Measurements from ENCODE around the gene CCR1. TPM values are rescaled to one million over a fixed set of nuclear protein-coding genes. Genes with fewer than 3 reads are reported as not detected.

The CCR1 gene
- polyA plus RNA-seq, 1 donor from 2014 or later: not detected

DNA sequence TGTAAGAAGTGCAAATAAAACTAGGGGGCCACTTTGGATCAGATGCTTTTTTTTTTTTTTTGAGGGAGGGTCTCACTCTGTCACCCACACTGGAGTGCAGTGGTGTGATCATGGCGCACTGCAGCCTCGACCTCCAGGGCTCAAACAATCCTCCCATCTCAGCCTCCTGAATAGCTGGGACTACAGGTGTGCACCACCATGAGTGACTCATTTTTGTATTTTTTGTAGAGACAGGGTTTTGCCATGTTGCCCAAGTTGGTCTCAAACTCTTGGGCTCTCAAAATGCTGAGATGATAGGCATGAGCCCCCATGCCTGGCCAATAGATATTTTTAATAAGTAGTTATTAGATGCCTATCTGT, 20.8 kb downstream of the CCR1 start:
- Histone ChIP-seq H3K9me3 (ENCODE audit: low read length) (no peaks in the 10 kb centered on the region), H3K9ac (ENCODE audit: low read length) (no peak overlapping the region), H3K36me3 (ENCODE audit: insufficient read depth, low read length) (no peaks in the 10 kb centered on the region), H3K9me2 (ENCODE audit: insufficient read depth, low read length) (no peaks in the 10 kb centered on the region), H3K79me2 (replicated peaks; ENCODE audit: insufficient read depth, low read length) (no peaks in the 10 kb centered on the region), H2AFZ (ENCODE audit: low read depth, low read length) (no peak overlapping the region), H3K27ac (ENCODE audit: low read length) (no peak overlapping the region), H4K20me1 (ENCODE audit: insufficient read depth) (no peaks in the 10 kb centered on the region), H3F3A (ENCODE audit: insufficient read depth, low read length, poor library complexity, severe bottlenecking) (no peaks in the 10 kb centered on the region), H3K4me2 (ENCODE audit: low read length) (no peak overlapping the region), H3K4me3 (ENCODE audit: low read length) (no peak overlapping the region), H3K27me3 (ENCODE audit: insufficient read depth, low read depth, low read length) (no peaks in the 10 kb centered on the region)
- TF ChIP-seq, protein P1, sequence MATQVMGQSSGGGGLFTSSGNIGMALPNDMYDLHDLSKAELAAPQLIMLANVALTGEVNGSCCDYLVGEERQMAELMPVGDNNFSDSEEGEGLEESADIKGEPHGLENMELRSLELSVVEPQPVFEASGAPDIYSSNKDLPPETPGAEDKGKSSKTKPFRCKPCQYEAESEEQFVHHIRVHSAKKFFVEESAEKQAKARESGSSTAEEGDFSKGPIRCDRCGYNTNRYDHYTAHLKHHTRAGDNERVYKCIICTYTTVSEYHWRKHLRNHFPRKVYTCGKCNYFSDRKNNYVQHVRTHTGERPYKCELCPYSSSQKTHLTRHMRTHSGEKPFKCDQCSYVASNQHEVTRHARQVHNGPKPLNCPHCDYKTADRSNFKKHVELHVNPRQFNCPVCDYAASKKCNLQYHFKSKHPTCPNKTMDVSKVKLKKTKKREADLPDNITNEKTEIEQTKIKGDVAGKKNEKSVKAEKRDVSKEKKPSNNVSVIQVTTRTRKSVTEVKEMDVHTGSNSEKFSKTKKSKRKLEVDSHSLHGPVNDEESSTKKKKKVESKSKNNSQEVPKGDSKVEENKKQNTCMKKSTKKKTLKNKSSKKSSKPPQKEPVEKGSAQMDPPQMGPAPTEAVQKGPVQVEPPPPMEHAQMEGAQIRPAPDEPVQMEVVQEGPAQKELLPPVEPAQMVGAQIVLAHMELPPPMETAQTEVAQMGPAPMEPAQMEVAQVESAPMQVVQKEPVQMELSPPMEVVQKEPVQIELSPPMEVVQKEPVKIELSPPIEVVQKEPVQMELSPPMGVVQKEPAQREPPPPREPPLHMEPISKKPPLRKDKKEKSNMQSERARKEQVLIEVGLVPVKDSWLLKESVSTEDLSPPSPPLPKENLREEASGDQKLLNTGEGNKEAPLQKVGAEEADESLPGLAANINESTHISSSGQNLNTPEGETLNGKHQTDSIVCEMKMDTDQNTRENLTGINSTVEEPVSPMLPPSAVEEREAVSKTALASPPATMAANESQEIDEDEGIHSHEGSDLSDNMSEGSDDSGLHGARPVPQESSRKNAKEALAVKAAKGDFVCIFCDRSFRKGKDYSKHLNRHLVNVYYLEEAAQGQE (IDR thresholded peaks at IDR 0.05; ENCODE audit: borderline replicate concordance): no peak
- no peak for TF ChIP-seq MXI1 (conservative IDR thresholded peaks at IDR 0.05; ENCODE audit: poor library complexity, severe bottlenecking)

DNA sequence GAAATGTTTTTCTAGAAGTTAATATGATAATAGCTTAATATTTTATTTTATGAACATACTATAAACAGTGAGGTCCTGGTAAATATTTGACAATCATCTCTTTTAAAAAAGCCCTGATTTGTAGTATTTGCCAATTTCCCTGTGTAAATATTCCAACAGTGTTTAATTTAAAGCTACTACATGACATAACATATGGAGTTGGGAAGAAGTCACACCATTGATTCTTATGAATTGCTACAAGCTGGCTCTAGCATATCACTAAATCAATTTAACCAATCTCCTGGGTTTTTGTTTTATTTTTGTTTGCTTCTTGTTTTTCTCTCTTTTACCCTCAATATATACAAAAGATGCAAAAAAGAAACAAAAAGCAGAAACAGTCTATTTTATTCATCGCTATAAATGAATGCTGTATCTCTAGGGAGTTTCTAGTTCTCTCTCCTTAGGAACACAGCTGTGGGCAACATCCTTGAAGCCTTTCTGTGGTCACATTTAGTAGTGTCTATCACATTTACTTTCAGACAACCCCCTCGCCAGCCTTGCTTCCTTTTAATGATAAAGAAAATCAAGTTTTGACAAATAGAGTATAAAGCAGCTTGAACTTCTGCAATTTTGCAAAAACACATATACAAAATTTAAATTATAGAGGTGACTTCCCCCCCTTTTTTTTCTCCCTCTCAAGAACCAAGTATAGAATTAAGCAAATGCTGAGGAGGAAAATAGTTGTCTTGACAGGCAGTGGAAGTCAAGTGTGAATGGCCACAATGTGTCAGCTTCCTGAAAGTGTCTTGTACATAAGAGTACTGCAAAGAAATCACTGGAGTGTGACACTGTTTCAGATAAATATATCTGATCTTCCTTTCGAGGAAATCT, 21.4 kb downstream of the CCR1 start:
- Histone ChIP-seq H3K79me2 (replicated peaks; ENCODE audit: insufficient read depth, low read length) (no peaks in the 10 kb centered on the region), H3F3A (ENCODE audit: insufficient read depth, low read length, poor library complexity, severe bottlenecking) (no peaks in the 10 kb centered on the region), H3K4me2 (ENCODE audit: low read length) (no peak overlapping the region), H3K36me3 (ENCODE audit: insufficient read depth, low read length) (no peaks in the 10 kb centered on the region), H2AFZ (ENCODE audit: low read depth, low read length) (no peak overlapping the region), H3K27me3 (ENCODE audit: insufficient read depth, low read depth, low read length) (no peaks in the 10 kb centered on the region), H4K20me1 (ENCODE audit: insufficient read depth) (no peaks in the 10 kb centered on the region), H3K4me3 (ENCODE audit: low read length) (no peak overlapping the region), H3K9me3 (ENCODE audit: low read length) (no peaks in the 10 kb centered on the region), H3K9ac (ENCODE audit: low read length) (no peak overlapping the region), H3K27ac (ENCODE audit: low read length) (no peak overlapping the region), H3K9me2 (ENCODE audit: insufficient read depth, low read length) (no peaks in the 10 kb centered on the region)
- no peak for TF ChIP-seq RAD21 (conservative IDR thresholded peaks at IDR 0.05)
- no peak for TF ChIP-seq POLR2AphosphoS5 (IDR thresholded peaks at IDR 0.05)
- TF ChIP-seq SMC3 (conservative IDR thresholded peaks at IDR 0.05; ENCODE audit: poor library complexity): no peak
- no peak for TF ChIP-seq EZH2 (IDR thresholded peaks at IDR 0.05; ENCODE audit: borderline replicate concordance, insufficient read depth, low read length, poor library complexity, severe bottlenecking)
- TF ChIP-seq, protein P2, sequence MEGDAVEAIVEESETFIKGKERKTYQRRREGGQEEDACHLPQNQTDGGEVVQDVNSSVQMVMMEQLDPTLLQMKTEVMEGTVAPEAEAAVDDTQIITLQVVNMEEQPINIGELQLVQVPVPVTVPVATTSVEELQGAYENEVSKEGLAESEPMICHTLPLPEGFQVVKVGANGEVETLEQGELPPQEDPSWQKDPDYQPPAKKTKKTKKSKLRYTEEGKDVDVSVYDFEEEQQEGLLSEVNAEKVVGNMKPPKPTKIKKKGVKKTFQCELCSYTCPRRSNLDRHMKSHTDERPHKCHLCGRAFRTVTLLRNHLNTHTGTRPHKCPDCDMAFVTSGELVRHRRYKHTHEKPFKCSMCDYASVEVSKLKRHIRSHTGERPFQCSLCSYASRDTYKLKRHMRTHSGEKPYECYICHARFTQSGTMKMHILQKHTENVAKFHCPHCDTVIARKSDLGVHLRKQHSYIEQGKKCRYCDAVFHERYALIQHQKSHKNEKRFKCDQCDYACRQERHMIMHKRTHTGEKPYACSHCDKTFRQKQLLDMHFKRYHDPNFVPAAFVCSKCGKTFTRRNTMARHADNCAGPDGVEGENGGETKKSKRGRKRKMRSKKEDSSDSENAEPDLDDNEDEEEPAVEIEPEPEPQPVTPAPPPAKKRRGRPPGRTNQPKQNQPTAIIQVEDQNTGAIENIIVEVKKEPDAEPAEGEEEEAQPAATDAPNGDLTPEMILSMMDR (IDR thresholded peaks at IDR 0.05; ENCODE audit: poor library complexity, severe bottlenecking): no peak
- TF ChIP-seq, protein P1 (IDR thresholded peaks at IDR 0.05; ENCODE audit: borderline replicate concordance): no peak
- TF ChIP-seq MXI1 (conservative IDR thresholded peaks at IDR 0.05; ENCODE audit: poor library complexity, severe bottlenecking): no peak
- no peak for TF ChIP-seq TAF1 (IDR thresholded peaks at IDR 0.05; ENCODE audit: low read depth)
